Uterus (tissue), 2 donors: ENCODE measurements around the gene SMCO2.

ENCODE experiments used
- POLR2A ChIP-seq, 2 donors: fragments of 450-650 bp; IDR thresholded peaks; one replicate each; pipeline ENCODE4 v1.6.1; 2016; ENCODE audit warnings: antibody characterized with exemption in 2 of 2, mild to moderate bottlenecking in 1 of 2, moderate library complexity in 1 of 2
- TF ChIP-seq, protein P1 (sequence below), 4 experiments: fragments of 200-600 bp in 2 of 4; fragments of 450-650 bp in 2 of 4; sonication (generic) in 2 of 4; IDR thresholded peaks; one replicate each; pipeline ENCODE4 v1.5.1; 2016 to 2019; ENCODE audit warnings: antibody characterized with exemption in 4 of 4, mild to moderate bottlenecking in 2 of 4, moderate library complexity in 1 of 4

DNA sequence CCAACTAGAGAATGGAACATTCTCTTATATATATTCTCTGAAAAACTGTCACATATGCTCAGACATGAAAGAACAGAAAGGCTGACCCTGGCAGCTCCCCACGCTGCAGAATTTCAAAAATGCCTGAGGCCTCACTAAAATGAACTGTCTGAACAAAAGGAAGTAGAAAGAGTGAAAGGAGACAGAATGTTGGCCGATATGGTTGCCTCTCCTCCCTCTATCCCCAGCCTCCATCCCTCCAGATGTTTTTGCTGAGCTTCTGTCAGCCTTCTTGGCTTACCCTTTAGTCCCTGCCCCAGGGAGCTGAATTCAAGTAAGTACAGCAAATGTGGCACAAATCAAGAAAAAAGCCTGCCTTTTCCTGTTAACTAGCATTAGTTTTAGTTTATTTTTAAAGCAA is 6.9 kb downstream of the SMCO2 start:
- TF ChIP-seq, protein P1, sequence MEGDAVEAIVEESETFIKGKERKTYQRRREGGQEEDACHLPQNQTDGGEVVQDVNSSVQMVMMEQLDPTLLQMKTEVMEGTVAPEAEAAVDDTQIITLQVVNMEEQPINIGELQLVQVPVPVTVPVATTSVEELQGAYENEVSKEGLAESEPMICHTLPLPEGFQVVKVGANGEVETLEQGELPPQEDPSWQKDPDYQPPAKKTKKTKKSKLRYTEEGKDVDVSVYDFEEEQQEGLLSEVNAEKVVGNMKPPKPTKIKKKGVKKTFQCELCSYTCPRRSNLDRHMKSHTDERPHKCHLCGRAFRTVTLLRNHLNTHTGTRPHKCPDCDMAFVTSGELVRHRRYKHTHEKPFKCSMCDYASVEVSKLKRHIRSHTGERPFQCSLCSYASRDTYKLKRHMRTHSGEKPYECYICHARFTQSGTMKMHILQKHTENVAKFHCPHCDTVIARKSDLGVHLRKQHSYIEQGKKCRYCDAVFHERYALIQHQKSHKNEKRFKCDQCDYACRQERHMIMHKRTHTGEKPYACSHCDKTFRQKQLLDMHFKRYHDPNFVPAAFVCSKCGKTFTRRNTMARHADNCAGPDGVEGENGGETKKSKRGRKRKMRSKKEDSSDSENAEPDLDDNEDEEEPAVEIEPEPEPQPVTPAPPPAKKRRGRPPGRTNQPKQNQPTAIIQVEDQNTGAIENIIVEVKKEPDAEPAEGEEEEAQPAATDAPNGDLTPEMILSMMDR (IDR thresholded peaks at IDR 0.05), result no peak
- no peak for TF ChIP-seq POLR2A (IDR thresholded peaks at IDR 0.05)
